ENCODE data around the gene EPHA8. TPM values are rescaled to one million over a fixed set of nuclear protein-coding genes. Genes with fewer than 3 reads are reported as not detected.

The EPHA8 gene
- polyA plus RNA-seq, 1 of the 3 experiments (the other 2 are of a cell fraction) = 0.02 TPM

- ChIA-PET CTCF (interaction anchor here (1.1 kb wide), 1 partner anchor 120 kb away, joined by 5 read pairs; no protein-coding TSS in a partner anchor), POLR2A (no interaction called here)
- 92% methylated on average over 7 of the region's 7 CpGs for WGBS (ENCODE audit: low lambda C conversion rate)
Observed at GRCh38 chr1:22522221-22522743, 41.0 kb upstream of the EPHA8 start.

More at GRCh38 chr1:22522221-22522743, 41.0 kb upstream of the EPHA8 start:
- Histone ChIP-seq H2AFZ (ENCODE audit: low read depth) (no peak overlapping the region), H3K4me3 (ENCODE audit: low read depth in 2 of 2, low read length in 1 of 2) (no peak overlapping the region), H3K9ac (no peak overlapping the region), H3K4me2 (no peak overlapping the region), H3K79me2 (ENCODE audit: insufficient read depth) (no peaks in the 10 kb centered on the region), H3K4me1 (ENCODE audit: control insufficient read depth in 1 of 2, insufficient read depth in 2 of 2, low read depth in 1 of 2, low read length in 1 of 2) (peaks cover 0 to 23% of the 10 kb centered on the region in 2 experiments; a peak in 2 of 4 replicates), H3K9me2 (no peaks in the 10 kb centered on the region), H4K20me1 (ENCODE audit: insufficient read depth) (no peaks in the 10 kb centered on the region), H3K36me3 (replicated peaks in 1 of 2; ENCODE audit: control insufficient read depth in 1 of 2, insufficient read depth in 2 of 2, low read length in 1 of 2) (peaks cover 16 to 91% of the 10 kb centered on the region in 2 experiments), H3F3A (replicated peaks; ENCODE audit: insufficient read depth) (no peaks in the 10 kb centered on the region), H3K27me3 (ENCODE audit: insufficient read depth) (no peaks in the 10 kb centered on the region), H3K27ac (ENCODE audit: low read depth in 2 of 2, low read length in 1 of 2) (no peak overlapping the region), H3K9me3 (no peaks in the 10 kb centered on the region)
- TF ChIP-seq GATA2 (CRISPR knock-in tag; IDR thresholded peaks at IDR 0.05) = no peak
- no peak for TF ChIP-seq FOXM1 (IDR thresholded peaks at IDR 0.05; ENCODE audit: low read depth)
- TF ChIP-seq MAX (IDR thresholded peaks at IDR 0.05; ENCODE audit: low read depth) = no peak
- TF ChIP-seq EZH2phosphoT487 (IDR thresholded peaks at IDR 0.05; ENCODE audit: borderline replicate concordance, low read depth) = no peak
- TF ChIP-seq MXI1 (IDR thresholded peaks at IDR 0.05; ENCODE audit: low read depth, low read length) = no peak
- TF ChIP-seq JUND (IDR thresholded peaks at IDR 0.05) = no peak
- no peak for TF ChIP-seq TAF1 (IDR thresholded peaks at IDR 0.05; ENCODE audit: borderline replicate concordance, low read depth, low read length)
- no peak for TF ChIP-seq NRF1 (IDR thresholded peaks at IDR 0.05; ENCODE audit: low read depth, low read length)
- TF ChIP-seq POLR2AphosphoS5 (IDR thresholded peaks at IDR 0.05; ENCODE audit: low read depth, low read length) = no peak
- no peak for TF ChIP-seq RXRA (IDR thresholded peaks at IDR 0.05; ENCODE audit: borderline replicate concordance, low read depth)
- no peak for TF ChIP-seq RFX5 (IDR thresholded peaks at IDR 0.05; ENCODE audit: low read length)
- no peak for TF ChIP-seq CHD2 (IDR thresholded peaks at IDR 0.05; ENCODE audit: low read length, partially characterized antibody)
- TF ChIP-seq, protein P1, sequence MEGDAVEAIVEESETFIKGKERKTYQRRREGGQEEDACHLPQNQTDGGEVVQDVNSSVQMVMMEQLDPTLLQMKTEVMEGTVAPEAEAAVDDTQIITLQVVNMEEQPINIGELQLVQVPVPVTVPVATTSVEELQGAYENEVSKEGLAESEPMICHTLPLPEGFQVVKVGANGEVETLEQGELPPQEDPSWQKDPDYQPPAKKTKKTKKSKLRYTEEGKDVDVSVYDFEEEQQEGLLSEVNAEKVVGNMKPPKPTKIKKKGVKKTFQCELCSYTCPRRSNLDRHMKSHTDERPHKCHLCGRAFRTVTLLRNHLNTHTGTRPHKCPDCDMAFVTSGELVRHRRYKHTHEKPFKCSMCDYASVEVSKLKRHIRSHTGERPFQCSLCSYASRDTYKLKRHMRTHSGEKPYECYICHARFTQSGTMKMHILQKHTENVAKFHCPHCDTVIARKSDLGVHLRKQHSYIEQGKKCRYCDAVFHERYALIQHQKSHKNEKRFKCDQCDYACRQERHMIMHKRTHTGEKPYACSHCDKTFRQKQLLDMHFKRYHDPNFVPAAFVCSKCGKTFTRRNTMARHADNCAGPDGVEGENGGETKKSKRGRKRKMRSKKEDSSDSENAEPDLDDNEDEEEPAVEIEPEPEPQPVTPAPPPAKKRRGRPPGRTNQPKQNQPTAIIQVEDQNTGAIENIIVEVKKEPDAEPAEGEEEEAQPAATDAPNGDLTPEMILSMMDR (IDR thresholded peaks at IDR 0.05) = no peak
- no peak for TF ChIP-seq NFIC (IDR thresholded peaks at IDR 0.05; ENCODE audit: borderline replicate concordance)
- TF ChIP-seq USF2 (IDR thresholded peaks at IDR 0.05; ENCODE audit: borderline replicate concordance, low read depth, low read length) = no peak
- no peak for TF ChIP-seq GABPA (IDR thresholded peaks at IDR 0.05; ENCODE audit: low read depth)
- TF ChIP-seq YY1 (IDR thresholded peaks at IDR 0.05; ENCODE audit: low read depth) = no peak
- TF ChIP-seq FOSL2 (IDR thresholded peaks at IDR 0.05; ENCODE audit: borderline replicate concordance, low read depth) = no peak
- TF ChIP-seq, protein P2, sequence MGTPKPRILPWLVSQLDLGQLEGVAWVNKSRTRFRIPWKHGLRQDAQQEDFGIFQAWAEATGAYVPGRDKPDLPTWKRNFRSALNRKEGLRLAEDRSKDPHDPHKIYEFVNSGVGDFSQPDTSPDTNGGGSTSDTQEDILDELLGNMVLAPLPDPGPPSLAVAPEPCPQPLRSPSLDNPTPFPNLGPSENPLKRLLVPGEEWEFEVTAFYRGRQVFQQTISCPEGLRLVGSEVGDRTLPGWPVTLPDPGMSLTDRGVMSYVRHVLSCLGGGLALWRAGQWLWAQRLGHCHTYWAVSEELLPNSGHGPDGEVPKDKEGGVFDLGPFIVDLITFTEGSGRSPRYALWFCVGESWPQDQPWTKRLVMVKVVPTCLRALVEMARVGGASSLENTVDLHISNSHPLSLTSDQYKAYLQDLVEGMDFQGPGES (IDR thresholded peaks at IDR 0.05; ENCODE audit: low read depth, low read length) = no peak
- no peak for DNase-seq

All from SK-N-SH (cell line).